MG63 (cell line): ENCODE data around the gene LYAR. TPM values are rescaled to one million over a fixed set of nuclear protein-coding genes. Genes with fewer than 3 reads are reported as not detected.
"Not testable (repeated sequence)": the region's sequence is repeated elsewhere in the genome, so short reads cannot be mapped to it uniquely, and the experiment has no call there.

Experiments used
- DNase-seq: peaks from one replicate; pipeline ENCODE4 v3.0.0-alpha.2; 2020
- H3K27me3 ChIP-seq: fragments of 250-450 bp; sonication (Bioruptor Pico); 2 replicates; pipeline ENCODE4 v1.5.1; 2020; ENCODE audit warnings: mild to moderate bottlenecking, moderate library complexity
- H3K36me3 ChIP-seq: fragments of 250-450 bp; sonication (Bioruptor Pico); 2 replicates; pipeline ENCODE4 v1.5.1; 2020; ENCODE audit warnings: mild to moderate bottlenecking, moderate library complexity
- H3K4me3 ChIP-seq: fragments of 250-450 bp; sonication (Bioruptor Pico); 2 replicates; pipeline ENCODE4 v1.5.1; 2020; ENCODE audit warnings: mild to moderate bottlenecking, moderate library complexity
- H3K9me3 ChIP-seq: fragments of 250-450 bp; sonication (Bioruptor Pico); 2 replicates; pipeline ENCODE4 v1.5.1; 2020; ENCODE audit warnings: mild to moderate bottlenecking, moderate library complexity
- total RNA-seq: library from RNA; depleted of rRNA; stranded (reverse); fragments of >200 nt; shearing (Covaris generic); gene quantifications from 2 replicates; pipeline ENCODE4 v1.2.3, GENCODE V29; 2014; ENCODE audit warnings: low replicate concordance

The LYAR gene
- total RNA-seq, 1 experiment from 2014 or later: 20.9 TPM

DNA sequence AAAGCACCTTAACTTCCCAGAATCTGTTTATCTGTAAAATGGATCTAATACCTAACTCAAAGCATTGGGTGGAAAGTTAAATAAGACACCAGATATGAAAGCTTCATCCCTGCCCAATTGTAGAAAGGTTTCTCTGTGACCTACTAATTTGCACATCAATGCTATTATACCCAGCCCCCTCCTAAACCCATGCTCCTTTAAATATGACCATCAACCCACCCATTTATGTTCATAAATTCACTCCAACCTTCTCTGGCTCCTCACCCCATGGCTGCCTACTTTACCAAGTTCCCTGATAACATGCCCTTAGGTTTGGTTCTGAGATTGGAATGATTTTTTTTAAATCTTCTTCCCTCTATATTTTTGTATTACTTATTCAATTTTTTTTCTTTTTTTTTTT, 1.9 kb downstream of the LYAR start:
- Histone ChIP-seq H3K4me3 (no peak overlapping the region), H3K36me3 (peaks cover 11% of the 10 kb centered on the region), H3K9me3 (no peaks in the 10 kb centered on the region), H3K27me3 (no peaks in the 10 kb centered on the region)
- no peak for DNase-seq

DNA sequence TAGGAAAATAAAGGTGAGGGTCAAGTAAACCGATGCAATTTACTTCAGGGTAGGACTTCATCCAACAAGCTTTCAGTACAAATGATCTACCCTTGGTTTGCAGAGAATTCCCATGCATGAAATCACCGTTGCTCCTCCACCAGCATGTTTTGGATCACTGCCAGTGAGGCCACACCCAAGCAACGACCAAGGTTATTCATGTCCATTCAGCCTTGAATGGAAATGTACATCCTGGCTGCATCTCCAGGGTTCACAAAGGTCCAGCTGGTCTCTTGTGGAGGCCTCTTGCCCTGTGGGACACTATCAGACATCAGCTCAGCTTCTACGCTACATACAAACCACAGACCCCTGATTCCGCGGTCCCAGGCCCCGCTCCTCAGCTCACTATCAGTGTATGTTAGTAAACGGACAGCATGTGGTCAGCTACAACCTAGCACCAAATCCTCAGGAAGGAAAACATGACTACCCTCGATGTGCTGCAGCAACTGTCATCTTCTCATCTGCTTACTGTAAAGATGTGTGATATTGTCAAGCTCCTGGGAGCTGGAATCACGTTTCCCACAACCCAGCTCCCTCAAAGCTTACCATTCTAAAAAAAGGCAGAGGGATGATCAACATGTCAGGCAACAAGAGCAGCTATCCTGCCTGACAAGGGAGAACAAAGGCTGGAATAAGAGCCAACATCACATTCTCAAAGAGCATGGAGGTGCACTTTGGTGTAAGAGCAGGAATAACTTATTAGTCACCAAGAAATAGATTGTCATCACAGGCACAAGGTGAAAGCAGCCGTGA, 4.9 kb downstream of the LYAR start:
- peak; percentile 31 for DNase-seq
- no peaks in the 10 kb centered on the region for H3K9me3 ChIP-seq
- H3K27me3 ChIP-seq: no peaks in the 10 kb centered on the region
- peaks cover 17% of the 10 kb centered on the region for H3K36me3 ChIP-seq
- no peak overlapping the region for H3K4me3 ChIP-seq

DNA sequence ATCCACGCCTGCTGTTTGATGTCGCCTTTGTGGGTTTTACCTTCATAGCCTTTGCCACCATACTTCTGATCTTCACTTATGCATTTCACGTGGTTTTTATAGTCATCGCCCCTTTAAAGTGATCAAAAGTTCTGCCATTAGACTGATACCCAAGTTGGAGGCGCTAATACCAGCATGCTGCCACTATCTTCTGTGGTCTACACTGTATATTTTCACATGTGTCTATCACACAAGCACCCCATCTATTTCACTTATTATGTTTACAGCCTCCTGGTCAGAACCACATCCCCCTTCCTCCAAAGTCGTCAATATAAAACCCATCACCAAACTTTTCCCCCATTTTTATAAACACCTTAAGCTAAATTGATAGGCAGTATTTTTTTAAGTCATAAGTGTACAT, 8.2 kb downstream of the LYAR start:
- Histone ChIP-seq H3K4me3 (no peak overlapping the region), H3K27me3 (no peaks in the 10 kb centered on the region), H3K9me3 (no peaks in the 10 kb centered on the region), H3K36me3 (peaks cover 24% of the 10 kb centered on the region)
- DNase-seq: no peak

DNA sequence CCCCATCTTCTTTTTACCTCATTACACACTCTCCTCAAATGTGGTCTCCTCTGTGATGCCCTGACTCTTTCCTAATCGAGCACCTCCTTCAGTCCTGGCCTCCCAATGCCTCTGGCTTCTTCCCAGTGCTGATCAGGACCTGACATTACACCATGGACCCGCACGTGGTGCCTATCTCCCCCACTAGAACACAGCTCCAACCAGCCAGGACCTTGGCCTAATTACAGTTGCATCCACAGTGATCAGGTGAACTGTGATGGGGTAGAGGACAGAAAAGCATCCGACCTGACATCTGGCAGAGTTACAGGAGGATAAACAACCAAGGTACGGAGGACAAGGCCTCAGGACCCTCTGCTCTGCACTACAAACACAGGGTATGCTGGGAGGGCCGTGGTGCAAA, 12.4 kb downstream of the LYAR start:
- peaks cover 14% of the 10 kb centered on the region for H3K36me3 ChIP-seq
- H3K9me3 ChIP-seq: no peaks in the 10 kb centered on the region
- no peaks in the 10 kb centered on the region for H3K27me3 ChIP-seq
- no peak overlapping the region for H3K4me3 ChIP-seq
- no peak for DNase-seq

DNA sequence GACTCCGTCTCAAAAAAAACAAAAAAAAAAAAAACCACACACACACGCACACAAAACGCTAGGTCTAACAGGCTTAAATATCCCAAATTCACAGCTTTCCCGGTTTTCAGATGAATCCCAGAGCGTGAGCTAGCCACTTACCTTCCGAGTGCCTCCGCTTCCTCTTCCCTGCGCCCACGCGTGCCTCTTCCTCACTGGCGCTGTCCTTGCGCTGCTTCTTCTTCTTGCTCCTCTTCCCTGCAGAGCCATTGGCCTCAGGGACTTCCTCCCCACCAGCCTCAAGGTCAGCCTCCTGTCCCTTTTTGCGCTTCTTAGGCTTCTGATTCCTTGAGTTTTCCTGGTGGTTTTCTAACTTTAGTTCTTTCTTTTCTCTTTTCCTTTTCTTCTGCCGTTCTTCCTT, 15.7 kb downstream of the LYAR start:
- Histone ChIP-seq H3K4me3 (no peak overlapping the region), H3K27me3 (no peaks in the 10 kb centered on the region), H3K36me3 (peaks cover under 1% of the 10 kb centered on the region), H3K9me3 (no peaks in the 10 kb centered on the region)
- no peak for DNase-seq

DNA sequence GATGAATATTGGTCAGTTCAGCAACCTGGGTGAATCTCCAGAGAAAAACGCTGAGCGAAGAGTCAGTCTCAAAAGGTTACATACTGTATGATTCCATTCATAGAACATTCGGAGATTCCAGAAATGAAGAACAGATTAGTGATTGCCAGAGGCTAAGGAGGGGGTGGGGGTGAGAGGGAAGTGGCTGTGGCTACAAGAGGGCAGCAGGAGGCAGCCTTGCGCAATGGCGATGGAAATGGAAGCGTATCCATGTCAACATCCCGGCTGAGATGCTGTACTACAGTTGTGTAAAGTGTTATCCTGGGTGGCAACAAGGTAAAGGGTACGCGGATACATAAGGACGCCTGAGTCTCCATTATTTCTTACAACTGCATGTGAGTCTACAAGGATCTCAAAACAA, 18.0 kb downstream of the LYAR start:
- H3K27me3 ChIP-seq: no peaks in the 10 kb centered on the region
- no peak for DNase-seq
- no peaks in the 10 kb centered on the region for H3K9me3 ChIP-seq
- H3K4me3 ChIP-seq: no peak overlapping the region
- peaks cover 3% of the 10 kb centered on the region for H3K36me3 ChIP-seq

DNA sequence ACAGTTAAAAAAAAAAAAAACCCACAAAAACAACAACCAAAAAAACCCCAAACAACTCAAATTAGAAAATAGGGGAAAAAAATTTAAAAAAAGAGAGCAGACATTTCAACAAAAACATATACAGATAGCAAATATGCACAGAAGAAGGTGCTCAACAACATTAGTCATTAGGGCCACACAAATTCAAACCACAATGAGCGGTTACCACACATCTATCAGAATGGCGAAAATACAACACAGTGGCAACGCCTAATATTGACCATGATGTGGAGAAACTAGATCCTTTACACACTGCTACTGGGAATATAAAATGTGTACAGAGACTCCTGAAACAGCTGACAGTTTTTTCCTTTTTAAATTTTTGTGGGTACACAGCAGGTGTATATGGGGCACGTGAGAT, 19.4 kb downstream of the LYAR start:
- peaks cover 3% of the 10 kb centered on the region for H3K36me3 ChIP-seq
- H3K4me3 ChIP-seq: no peak overlapping the region
- no peak for DNase-seq
- H3K27me3 ChIP-seq: no peaks in the 10 kb centered on the region
- H3K9me3 ChIP-seq: no peaks in the 10 kb centered on the region

DNA sequence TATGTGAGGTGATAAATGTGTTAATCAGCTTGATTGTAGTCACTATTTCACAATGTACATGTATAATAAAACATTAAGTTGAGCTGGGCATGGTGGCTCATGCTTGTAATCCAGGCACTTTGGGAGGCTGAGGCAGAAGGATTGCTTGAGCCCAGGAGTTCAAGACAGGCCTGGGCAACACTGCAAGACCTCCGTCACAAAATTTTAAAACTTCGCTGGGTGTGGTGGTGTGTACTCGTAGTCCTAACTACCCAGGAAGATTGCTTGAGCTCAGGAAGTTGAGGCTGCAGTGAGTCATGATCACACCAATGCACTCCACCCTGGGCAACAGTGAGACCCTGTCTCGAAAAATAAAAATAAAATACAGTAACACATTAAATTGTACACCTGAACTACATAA, 20.1 kb downstream of the LYAR start:
- H3K4me3 ChIP-seq: no peak overlapping the region
- peaks cover 3% of the 10 kb centered on the region for H3K36me3 ChIP-seq
- DNase-seq: no peak
- H3K9me3 ChIP-seq: no peaks in the 10 kb centered on the region
- H3K27me3 ChIP-seq: no peaks in the 10 kb centered on the region

DNA sequence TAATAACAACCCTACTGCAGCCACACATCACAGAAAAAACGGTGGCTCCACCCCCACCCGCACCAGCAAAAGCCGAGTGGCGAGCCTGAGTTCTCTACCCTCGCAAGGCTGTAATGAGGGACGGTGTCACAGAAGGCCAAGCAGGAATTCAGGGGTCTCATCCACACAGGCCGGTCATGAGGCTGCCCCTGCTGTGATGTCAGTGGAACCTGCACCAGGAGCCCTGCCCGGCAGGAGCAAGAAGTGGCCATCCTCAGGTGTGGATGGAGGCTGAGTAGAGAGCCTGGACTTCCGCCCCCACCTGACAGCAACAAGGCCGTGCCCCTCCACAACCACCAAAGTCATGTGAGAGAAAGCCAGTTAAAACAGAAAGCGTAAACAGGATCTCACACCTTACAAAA, 20.6 kb downstream of the LYAR start:
- H3K9me3 ChIP-seq: no peaks in the 10 kb centered on the region
- no peaks in the 10 kb centered on the region for H3K27me3 ChIP-seq
- H3K4me3 ChIP-seq: no peak overlapping the region
- H3K36me3 ChIP-seq: peaks cover 3% of the 10 kb centered on the region; the same call in 1 of the 2 replicates
- DNase-seq: no peak

DNA sequence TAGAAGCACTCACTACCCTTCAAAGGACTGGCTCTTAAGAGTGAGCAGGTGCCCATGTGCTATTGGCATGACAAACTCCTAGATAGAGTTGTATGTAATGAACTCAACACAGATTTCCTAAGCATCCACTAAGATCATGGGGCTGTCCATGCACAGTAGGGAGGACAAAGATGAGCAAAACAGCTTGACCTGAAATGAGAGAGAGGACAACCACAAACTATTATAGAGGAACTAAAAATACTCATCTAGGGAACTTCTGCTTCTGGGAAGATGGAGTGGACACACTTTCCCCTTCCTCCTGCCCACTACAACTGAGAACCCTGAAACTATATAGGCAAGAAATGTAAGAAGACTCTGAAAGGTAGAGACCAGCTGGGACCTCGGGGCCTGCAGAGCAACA, 21.2 kb downstream of the LYAR start:
- peaks cover 3% of the 10 kb centered on the region; the same call in 1 of the 2 replicates for H3K36me3 ChIP-seq
- no peak for DNase-seq
- no peaks in the 10 kb centered on the region for H3K27me3 ChIP-seq
- no peak overlapping the region for H3K4me3 ChIP-seq
- H3K9me3 ChIP-seq: no peaks in the 10 kb centered on the region

DNA sequence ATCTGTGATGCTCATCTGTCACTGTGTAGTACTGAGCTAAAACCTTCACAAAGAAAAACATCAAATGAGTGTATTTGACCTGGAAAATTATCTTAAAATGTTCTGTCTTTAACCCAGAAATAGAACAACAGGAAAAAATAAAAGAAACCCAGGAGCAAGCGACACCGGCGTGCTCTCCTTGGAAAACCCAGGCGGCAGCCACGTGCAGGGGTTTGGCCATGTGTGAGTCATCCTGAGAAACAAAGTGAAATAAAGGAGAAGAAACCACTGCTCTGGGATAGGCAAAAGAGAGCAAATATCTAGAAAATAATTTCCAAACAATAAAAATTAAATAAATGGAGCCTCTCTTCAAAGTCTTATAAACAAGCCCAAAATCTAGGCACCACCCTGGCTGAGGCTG, 22.0 kb downstream of the LYAR start:
- Histone ChIP-seq H3K36me3 (peaks cover 3% of the 10 kb centered on the region; the same call in 1 of the 2 replicates), H3K4me3 (no peak overlapping the region), H3K27me3 (no peaks in the 10 kb centered on the region), H3K9me3 (no peaks in the 10 kb centered on the region)
- DNase-seq: no peak

DNA sequence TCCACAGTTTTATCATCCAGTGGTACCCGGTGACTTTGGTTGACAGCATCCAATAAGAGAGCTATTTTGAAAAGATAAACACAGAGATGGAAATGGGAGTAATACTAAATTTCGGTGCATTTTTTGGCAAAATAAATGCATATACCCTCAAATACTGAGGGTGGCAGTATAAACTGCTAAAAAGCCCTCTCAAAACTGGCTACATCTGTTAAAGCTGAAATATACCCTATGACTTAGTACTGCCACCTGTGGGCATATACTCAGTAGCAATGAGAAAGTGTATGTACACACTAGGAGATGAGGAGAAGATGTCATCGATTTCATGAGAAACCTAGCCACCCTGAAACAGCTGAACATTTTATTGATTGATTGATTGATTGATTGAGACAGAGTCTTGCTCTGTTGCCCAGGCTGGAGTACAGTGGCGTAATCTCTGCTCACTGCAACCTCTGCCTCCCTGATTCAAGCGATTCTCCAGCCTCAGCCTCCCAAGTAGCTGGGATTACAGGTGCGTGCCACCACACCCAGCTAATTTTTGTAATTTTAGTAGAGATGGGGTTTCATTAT, 29.7 kb downstream of the LYAR start:
- Histone ChIP-seq H3K9me3 (no peaks in the 10 kb centered on the region), H3K4me3 (no peak overlapping the region), H3K36me3 (no peaks in the 10 kb centered on the region), H3K27me3 (no peaks in the 10 kb centered on the region)
- no peak for DNase-seq

DNA sequence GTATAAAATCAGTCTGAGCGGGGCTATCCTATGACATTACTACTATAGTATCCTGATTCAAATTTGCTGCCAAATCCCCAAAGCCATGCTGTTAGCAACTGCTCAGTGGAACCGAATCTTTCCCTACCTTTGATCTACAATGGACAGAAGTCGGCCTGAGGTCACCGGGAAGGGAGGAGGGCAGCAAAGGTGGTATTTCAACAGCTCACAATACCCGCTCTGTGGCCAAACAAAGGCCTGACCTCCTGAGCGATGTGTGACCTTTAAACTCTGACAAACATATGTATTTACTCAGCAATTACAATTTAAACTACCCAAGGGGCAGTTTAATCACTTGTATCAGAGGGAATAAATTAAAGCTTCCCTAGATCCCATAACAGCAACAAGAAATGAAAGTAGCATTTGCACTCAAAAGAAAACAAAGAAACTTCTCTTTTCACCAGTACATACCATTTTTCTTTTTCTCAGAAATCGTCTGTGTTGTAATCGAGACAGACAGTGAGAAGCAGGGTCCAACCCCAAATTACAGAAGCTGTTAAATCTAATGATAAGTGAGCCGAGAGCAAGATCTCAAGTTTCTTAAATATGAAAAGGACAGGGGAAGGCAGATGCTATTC, 30.4 kb downstream of the LYAR start:
- Histone ChIP-seq H3K36me3 (no peaks in the 10 kb centered on the region), H3K4me3 (no peak overlapping the region), H3K27me3 (no peaks in the 10 kb centered on the region), H3K9me3 (no peaks in the 10 kb centered on the region)
- DNase-seq: no peak

DNA sequence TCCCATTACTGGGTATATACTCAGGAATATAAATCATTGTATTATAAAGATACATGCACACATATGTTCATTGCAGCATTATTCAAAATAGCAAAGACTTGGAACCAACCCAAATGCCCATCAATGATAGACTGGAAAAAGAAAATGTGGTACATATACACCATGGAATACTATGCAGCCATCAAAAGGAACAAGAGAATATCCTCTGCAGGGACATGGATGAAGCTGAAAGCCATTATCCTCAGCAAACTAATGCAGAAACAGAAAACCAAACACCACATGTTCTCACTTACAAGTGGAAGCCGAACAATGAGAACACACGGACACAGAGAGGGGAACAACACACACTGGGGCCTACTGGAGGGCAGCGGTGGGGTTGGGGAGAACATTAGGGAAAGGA, 32.2 kb downstream of the LYAR start:
- DNase-seq, H3K9me3 ChIP-seq, H3K36me3 ChIP-seq, H3K27me3 ChIP-seq, H3K4me3 ChIP-seq: not testable (repeated sequence)

DNA sequence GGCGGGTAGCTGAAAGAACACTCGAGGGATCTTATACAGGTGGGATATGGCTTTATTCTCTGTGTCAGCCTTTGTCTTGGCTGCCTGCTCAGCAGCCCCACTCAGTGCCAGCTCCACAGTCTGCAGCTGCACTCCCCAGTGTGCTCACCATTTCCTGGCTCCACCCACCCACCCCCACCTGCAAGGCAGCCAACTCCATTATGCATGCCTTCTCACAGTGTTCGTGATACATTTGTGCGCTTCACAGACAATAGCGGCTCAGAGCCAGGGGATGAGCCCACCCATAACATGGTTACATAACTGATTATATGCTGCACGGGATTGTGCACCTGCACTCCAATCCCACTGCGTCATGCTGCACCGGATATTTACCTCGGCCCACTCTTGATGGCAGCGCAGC, 33.2 kb downstream of the LYAR start:
- Histone ChIP-seq H3K27me3 (no peaks in the 10 kb centered on the region), H3K36me3 (no peaks in the 10 kb centered on the region), H3K4me3 (no peak overlapping the region), H3K9me3 (no peaks in the 10 kb centered on the region)
- DNase-seq: no peak

DNA sequence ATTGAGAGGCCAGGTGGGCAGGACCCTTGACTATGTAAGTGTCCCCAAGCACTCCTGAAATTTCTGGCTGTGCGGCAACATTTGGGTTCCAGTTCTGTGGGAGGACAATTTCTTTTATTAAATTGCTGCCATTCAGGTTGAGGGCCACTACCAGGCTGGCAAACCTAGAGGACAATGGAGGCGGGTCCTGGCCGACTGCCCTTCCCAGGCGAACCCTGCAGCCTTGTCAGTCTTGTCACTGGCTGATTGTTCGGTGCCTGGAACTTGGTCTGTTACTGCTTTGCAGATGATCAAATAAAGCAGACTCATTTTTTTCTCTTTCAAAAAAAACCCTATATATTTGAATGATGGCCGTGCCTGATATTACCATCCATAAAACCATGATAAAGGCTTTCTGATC, 35.3 kb downstream of the LYAR start:
- no peaks in the 10 kb centered on the region for H3K27me3 ChIP-seq
- H3K36me3 ChIP-seq: no peaks in the 10 kb centered on the region
- H3K4me3 ChIP-seq: no peak overlapping the region
- DNase-seq: no peak
- no peaks in the 10 kb centered on the region for H3K9me3 ChIP-seq

DNA sequence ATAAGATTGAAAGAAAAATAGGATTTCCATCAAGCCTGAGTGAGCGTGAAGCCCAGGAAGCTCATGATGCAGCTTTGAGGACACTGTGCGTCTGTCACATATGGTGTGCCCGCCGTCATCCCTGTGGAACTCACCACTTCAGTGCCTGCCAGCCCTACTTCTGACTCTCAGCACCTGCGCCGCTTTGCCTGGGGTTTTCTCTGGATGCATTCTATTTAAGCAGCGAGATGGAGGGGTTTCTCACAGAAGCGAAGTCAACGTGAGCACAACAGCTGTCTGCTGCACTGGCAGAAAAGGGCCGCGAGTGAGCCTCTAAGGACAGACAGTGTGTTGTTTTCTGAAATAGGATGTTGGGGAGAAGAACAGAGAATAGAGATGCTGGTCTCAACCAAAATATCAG, 35.8 kb downstream of the LYAR start:
- Histone ChIP-seq H3K9me3 (no peaks in the 10 kb centered on the region), H3K27me3 (no peaks in the 10 kb centered on the region), H3K4me3 (no peak overlapping the region), H3K36me3 (no peaks in the 10 kb centered on the region)
- DNase-seq: no peak

DNA sequence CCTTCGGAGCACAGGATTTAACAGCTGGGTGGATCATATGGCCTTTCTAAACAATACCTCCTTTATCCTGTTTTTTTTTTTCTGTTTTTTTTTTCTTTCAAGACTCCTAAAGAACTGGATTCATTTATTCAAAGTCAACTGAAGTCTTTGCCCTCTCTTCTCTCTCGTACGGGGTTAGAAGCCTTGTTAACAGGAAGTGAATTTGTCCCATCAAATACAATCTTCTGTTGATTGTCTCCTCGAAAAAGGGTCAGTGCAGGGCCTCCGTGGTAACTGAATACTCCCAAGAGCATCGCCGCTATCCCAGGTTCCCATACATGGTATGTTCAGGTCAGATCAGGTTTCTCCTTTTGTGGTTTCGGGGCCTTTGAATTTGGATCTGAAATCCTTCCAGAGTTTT, 40.1 kb downstream of the LYAR start:
- H3K4me3 ChIP-seq: no peak overlapping the region
- no peaks in the 10 kb centered on the region for H3K27me3 ChIP-seq
- peaks cover 9% of the 10 kb centered on the region for H3K36me3 ChIP-seq
- DNase-seq: no peak
- H3K9me3 ChIP-seq: no peaks in the 10 kb centered on the region
